SK-MEL-5 (cell line): Measurements from ENCODE around the gene NOC3L. TPM values are rescaled to one million over a fixed set of nuclear protein-coding genes. Genes with fewer than 3 reads are reported as not detected.

ENCODE experiments used
- total RNA-seq: library from RNA; depleted of rRNA; stranded (reverse); fragments of >200 nt; shearing (Covaris generic); gene quantifications from 2 replicates; pipeline ENCODE4 v1.2.3, GENCODE V29; 2014; rRNA removed

The NOC3L gene
- total RNA-seq, 1 experiment from 2014 or later = 42.6 TPM

Other genes starting within 250 kb of the NOC3L start
- gene TBC1D12, start 39.6 kb upstream of the NOC3L start, total RNA-seq = 9.6 TPM in 2 replicates
- 24.3 and 29.1 TPM in 2 replicates for gene HELLS, start 182.8 kb upstream of the NOC3L start, total RNA-seq